Measurements from ENCODE around the gene AVPI1.
A peak's percentile ranks its signal among the peaks of the same experiment; 100 is the strongest.
"Not testable (repeated sequence)": the region's sequence is repeated elsewhere in the genome, so short reads cannot be mapped to it uniquely, and the experiment has no call there.

AVPI1 gene

GRCh38 chr10:97711640-97712572 lies 24.9 kb upstream of the AVPI1 start:
- no peak for DNase-seq (ENCODE audit: low spot score)

DNA sequence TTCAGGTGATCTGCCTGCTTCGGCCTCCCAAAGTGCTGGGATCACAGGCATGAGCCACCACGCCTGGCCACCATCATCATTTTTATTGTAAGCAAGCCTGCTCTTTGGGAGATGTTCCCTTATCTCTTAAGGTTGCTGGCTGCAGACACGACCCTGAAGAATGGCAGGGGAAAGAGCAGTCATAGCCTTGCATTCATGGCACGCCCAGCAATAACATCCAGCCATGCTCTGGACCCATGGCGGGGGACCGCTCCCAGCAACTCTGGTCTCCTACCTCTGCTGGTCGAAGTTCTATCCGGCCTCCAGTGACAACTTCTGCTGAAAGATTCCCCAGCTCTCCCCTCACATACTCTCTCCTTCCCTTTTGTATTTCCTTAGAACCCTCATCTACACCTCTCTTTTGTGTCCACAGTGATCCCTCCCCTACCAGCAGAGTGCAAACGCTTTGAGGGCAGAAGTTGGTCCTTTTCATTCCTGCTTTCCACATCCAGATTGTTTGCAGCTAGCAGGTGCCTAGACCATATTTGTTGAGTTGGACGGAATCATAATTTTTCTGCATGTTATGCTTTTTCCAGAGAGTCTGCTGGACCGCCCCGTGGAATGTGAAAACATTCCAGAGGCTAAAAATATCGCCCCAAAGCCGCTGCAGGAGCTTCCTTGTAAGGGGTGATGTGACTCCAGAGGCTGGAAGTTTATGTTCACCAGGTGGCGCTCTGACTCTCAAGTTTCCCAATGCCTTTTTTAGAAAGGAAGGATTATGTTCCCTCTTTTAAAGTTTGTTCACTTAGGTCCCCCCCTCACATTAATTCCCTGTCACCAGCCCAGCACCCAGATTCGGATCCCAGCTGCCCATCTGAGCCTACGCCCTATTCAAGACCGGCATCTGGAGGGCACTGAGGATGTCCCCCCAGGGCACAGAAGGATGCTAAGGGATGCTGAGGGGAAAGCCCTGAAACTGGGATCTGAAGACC lies 22.2 kb upstream of the AVPI1 start:
- peak; percentile 68 for DNase-seq (ENCODE audit: low spot score)

DNA sequence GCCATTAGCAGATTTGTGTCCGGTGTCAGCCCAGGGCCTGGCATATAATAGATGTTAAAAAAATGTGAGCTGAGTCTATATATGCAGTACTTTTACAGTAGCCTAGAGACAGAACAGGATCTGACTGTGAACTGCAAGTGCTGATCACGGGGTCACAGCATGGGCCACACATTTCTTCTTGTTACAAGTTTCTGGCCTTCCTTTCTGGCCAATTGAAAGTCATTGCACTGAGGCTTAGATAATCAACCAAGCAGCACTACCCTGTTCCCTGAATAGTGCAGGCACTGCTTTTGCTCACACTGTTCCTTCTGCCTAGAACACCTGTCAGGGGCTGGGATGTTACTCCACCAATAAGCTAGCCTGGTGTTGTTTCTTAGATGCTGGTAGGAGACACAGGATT lies 21.1 kb upstream of the AVPI1 start:
- no peak for DNase-seq (ENCODE audit: low spot score)

GRCh38 chr10:97707134-97707861 lies 20.3 kb upstream of the AVPI1 start:
- DNase-seq (ENCODE audit: low spot score): no peak

DNA sequence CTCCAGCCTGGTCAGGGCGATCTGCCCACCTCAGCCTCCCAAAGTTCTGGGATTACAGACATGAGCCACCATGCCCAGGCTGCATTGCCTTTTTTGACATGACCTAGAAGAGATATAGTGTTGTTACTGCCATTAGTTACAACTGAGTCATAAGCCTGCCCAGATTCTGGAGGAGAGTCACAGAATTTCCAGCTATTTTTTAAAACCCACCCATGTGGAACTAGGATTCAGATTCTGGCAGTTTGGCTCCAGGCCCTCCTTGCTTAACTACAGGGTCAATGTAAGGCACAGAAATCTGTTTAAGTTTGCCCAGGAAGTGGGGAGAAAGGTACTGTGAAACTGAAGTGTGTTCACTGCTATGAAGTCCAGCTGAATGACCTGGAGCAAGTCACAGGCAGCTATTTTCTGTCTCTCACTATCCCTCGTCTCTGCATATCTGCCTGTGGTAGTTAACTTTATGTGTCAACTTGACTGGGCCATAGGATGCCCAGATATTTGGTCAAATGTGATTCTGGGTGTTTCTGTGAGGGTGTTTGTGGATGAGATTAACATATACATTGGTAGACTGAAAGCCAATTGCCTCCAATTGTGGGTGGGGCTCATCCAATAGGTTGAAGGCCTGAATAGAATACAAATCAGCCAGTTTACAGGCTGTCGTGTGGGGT lies 18.1 kb upstream of the AVPI1 start:
- DNase-seq (ENCODE audit: low spot score): peak; percentile 60

DNA sequence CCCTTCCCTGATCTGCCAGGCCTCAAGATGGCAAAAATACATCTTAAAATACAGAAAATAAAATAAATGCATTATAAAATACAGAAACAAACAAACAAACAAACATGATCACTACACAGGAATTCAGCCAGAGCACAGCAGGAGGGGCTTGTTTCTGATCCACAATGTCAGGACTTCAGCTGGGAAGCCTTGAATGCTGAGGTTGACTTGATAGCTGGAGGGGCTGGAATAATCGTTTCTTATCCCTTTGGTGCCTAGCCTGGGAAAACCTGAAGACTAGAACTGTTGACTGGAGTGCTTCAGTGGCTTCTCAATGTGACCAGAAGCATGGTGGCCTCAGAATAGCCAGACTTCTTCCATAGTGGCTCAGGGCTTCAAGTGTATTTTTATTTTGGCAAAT lies 17.3 kb upstream of the AVPI1 start:
- DNase-seq (ENCODE audit: low spot score): no peak

DNA sequence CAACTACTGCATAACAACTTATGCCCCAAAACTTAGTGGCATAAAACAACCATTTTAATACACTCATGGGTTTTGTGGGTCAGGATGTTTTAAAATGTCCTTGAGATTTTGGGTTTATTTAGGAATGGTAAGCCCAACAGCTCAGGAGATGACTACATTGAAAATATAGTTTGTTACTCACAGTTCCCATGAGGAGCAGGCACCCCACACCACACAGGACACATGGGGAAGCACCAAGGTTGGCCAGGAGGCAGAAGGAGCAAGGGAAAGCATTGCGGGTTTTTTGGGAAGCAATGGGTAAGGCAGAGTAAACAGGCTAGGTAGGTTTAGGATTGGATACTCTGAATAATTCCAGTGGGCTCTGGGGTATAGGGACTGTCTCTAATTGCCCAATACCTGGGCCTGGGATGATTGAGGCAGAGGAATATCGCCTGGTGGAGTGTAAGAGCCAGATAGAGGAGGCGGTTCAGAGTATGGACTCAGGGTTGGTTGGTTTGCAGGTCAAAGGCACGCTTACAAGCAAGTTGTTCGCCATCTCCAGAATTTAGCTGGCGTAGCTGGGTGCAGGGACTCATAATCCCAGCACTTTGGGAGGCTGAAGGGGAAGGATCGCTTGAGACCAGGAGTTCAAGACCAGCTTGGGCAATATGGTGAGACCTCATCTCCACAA lies 16.5 kb upstream of the AVPI1 start:
- no peak for DNase-seq (ENCODE audit: low spot score)

- peak; percentile 75 for DNase-seq (ENCODE audit: low spot score)
Observed at GRCh38 chr10:97701438-97702069, 14.5 kb upstream of the AVPI1 start.

GRCh38 chr10:97698072-97698655 lies 11.1 kb upstream of the AVPI1 start:
- DNase-seq (ENCODE audit: low spot score): not testable (repeated sequence)

DNA sequence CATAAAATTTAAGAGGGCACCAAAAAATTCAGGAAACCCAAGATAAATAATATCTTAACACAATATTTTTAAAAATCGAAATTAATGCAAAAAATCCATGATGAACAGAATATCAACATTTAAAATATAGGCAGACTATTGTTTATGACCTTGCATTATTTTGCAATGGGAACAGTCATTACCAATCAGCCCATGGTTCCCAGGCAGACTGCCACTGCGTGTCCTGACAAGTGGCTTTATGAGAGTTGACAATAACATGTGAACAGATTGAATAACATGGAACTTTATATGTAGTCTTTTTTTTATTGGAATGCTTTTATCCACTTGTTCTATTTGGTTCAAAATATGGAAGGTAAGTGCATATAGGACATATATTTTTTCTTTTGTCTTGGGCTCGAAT lies 3.1 kb upstream of the AVPI1 start:
- no peak for DNase-seq (ENCODE audit: low spot score)

GRCh38 chr10:97689559-97690020 lies 2.5 kb upstream of the AVPI1 start:
- peak; percentile 94 for DNase-seq (ENCODE audit: low spot score)

- DNase-seq (ENCODE audit: low spot score): no peak
Observed at GRCh38 chr10:97687785-97688781, 1.0 kb upstream of the AVPI1 start.

GRCh38 chr10:97686301-97686961 lies 610 bp downstream of the AVPI1 start:
- peak; percentile 9 for DNase-seq (ENCODE audit: low spot score)

DNA sequence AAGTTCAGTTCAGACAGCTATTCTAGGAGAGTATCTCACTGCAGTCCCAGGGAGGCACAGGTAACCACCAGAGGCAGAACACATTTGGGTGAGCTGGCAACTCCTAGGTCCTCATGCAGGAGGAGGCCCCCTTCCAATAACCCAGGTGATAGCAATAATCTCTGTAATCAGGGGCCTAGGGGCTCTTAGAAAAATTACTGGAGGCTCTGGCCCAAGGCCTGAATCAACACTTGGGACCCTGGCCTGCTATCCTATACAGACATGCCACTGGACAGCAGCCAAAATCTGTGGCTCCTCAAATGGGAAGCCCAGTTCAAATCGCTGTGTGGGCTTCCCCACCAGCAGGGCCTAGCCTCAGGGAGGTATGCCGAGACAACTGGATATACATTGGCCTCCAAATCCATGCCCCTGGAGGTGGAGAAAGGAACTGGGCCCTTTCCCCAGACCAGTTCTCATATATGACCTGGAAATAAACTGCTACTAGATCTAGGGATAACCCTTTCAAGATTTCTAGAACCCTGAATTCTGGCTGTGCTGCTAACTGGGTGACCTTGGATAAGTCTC lies 1.6 kb downstream of the AVPI1 start:
- DNase-seq (ENCODE audit: low spot score): peak; percentile 31

GRCh38 chr10:97684866-97685394 lies 2.1 kb downstream of the AVPI1 start:
- no peak for DNase-seq (ENCODE audit: low spot score)

DNA sequence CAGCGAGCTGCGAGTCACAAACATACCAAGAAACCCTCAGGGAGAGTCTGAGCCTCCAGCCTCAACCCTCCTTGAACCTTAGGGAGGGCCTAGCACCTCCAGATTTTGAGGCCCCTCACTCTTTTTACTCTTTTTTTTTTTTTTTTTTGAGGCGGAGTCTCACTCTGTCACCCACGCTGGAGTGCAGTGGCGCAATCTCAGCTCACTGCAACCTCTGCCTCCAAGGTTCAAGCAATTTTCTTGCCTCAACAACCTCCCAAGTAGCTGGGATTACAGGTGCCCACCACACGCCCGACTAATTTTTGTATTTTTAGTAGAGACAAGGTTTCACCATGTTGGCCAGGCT lies 2.7 kb downstream of the AVPI1 start:
- DNase-seq (ENCODE audit: low spot score): not testable (repeated sequence)

- peak; percentile 70 for DNase-seq (ENCODE audit: low spot score)
Observed at GRCh38 chr10:97683556-97684367, 3.3 kb downstream of the AVPI1 start.
